Thoracic aorta (tissue), 2 donors: ENCODE results near the gene OR6C76. TPM values are rescaled to one million over a fixed set of nuclear protein-coding genes. Genes with fewer than 3 reads are reported as not detected.

ENCODE experiments used
- ATAC-seq: fragments of 150-250 bp; one replicate; pipeline ENCODE4 v1.8.0; 2017; ENCODE audit warnings: low read depth; ENCODE audit not compliant: insufficient number of reproducible peaks, low FRiP score
- DNase-seq: peaks from one replicate; pipeline ENCODE4 v3.0.0-alpha.2; 2020; ENCODE audit warnings: low spot score
- H3K27ac ChIP-seq, 2 donors: fragments of 200-600 bp; sonication (generic); 1 replicate in 1 of 2; 2 replicates in 1 of 2; pipeline ENCODE4 v1.5.1; 2016; ENCODE audit warnings: mild to moderate bottlenecking in 2 of 2, moderate library complexity in 2 of 2
- H3K27me3 ChIP-seq: fragments of 200-600 bp; sonication (generic); replicated peaks from 2 replicates; pipeline ENCODE4 v1.6.0; 2016; ENCODE audit warnings: mild to moderate bottlenecking; ENCODE audit not compliant: insufficient read depth
- H3K36me3 ChIP-seq: fragments of 200-600 bp; sonication (generic); one replicate; pipeline ENCODE4 v1.5.1; 2016
- H3K4me1 ChIP-seq, 2 donors: fragments of 200-600 bp; sonication (generic); 1 replicate in 1 of 2; 2 replicates in 1 of 2; pipeline versions ENCODE4 v1.5.1 to v1.6.0; 2016; ENCODE audit warnings: low read depth in 2 of 2, mild to moderate bottlenecking in 1 of 2; ENCODE audit not compliant: control insufficient read depth in 1 of 2
- H3K4me3 ChIP-seq: fragments of 200-600 bp; sonication (generic); 2 replicates; pipeline ENCODE4 v1.5.1; 2016; ENCODE audit warnings: mild to moderate bottlenecking
- H3K9me3 ChIP-seq: fragments of 200-600 bp; sonication (generic); 2 replicates; pipeline ENCODE4 v1.5.1; 2016
- total RNA-seq, 2 donors: library from RNA; depleted of rRNA; stranded (reverse); fragments of >200 nt; gene quantifications; one replicate each; pipeline versions ENCODE4 v1.1.0 to v1.2.3, GENCODE V29; 2016
- TF ChIP-seq, protein P1 (sequence below): fragments of 200-600 bp; sonication (generic); IDR thresholded peaks from one replicate; pipeline ENCODE4 v1.5.1; 2019; ENCODE audit warnings: antibody characterized with exemption

Gene OR6C76
- total RNA-seq, result not detected

DNA sequence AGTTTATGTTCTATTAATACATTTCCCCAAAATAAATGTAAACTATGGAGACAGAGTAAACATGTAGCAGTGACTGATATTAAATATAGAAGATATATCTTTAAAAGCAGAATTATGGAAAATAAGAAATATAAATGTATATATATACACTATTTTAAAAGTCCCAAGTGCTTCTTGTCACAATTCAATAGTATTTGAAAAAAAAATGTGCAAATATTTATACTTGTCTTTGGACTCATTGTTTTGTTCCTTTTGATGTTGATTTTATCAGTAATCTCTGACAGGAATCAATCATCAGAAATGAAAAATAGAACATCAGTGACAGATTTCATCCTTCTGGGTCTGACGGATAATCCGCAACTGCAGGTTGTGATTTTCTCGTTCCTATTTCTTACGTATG is at the start of gene OR6C76:
OR6C76 (plus strand) TSS at position 301 of the 400 bp plus-strand sequence; CDS start at position 301, 0 bp downstream.
- no peaks in the 10 kb centered on the region for H3K9me3 ChIP-seq
- H3K36me3 ChIP-seq, result no peaks in the 10 kb centered on the region
- ATAC-seq (no peak), DNase-seq (no peak)
- H3K4me3 ChIP-seq, result no peak within 1 kb of the TSS
- TF ChIP-seq, protein P1, sequence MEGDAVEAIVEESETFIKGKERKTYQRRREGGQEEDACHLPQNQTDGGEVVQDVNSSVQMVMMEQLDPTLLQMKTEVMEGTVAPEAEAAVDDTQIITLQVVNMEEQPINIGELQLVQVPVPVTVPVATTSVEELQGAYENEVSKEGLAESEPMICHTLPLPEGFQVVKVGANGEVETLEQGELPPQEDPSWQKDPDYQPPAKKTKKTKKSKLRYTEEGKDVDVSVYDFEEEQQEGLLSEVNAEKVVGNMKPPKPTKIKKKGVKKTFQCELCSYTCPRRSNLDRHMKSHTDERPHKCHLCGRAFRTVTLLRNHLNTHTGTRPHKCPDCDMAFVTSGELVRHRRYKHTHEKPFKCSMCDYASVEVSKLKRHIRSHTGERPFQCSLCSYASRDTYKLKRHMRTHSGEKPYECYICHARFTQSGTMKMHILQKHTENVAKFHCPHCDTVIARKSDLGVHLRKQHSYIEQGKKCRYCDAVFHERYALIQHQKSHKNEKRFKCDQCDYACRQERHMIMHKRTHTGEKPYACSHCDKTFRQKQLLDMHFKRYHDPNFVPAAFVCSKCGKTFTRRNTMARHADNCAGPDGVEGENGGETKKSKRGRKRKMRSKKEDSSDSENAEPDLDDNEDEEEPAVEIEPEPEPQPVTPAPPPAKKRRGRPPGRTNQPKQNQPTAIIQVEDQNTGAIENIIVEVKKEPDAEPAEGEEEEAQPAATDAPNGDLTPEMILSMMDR, result no peak
- no peaks in the 10 kb centered on the region for H3K27me3 ChIP-seq
- no peaks in the 10 kb centered on the region for H3K4me1 ChIP-seq
- H3K27ac ChIP-seq, result no peak within 1 kb of the TSS

GRCh38 chr12:55385891-55386290 is 40.2 kb upstream of the OR6C76 start:
- Histone ChIP-seq H3K27ac (no peak overlapping the region), H3K9me3 (no peaks in the 10 kb centered on the region), H3K36me3 (no peaks in the 10 kb centered on the region), H3K27me3 (no peaks in the 10 kb centered on the region), H3K4me1 (no peaks in the 10 kb centered on the region), H3K4me3 (no peak overlapping the region)
- no peak for DNase-seq
- no peak for ATAC-seq
- TF ChIP-seq, protein P1, result no peak

GRCh38 chr12:55392032-55392795 is 33.8 kb upstream of the OR6C76 start:
- Histone ChIP-seq H3K9me3 (no peaks in the 10 kb centered on the region), H3K4me3 (no peak overlapping the region), H3K27me3 (no peaks in the 10 kb centered on the region), H3K4me1 (no peaks in the 10 kb centered on the region), H3K27ac (no peak overlapping the region), H3K36me3 (no peaks in the 10 kb centered on the region)
- TF ChIP-seq, protein P1, result no peak
- ATAC-seq (no peak), DNase-seq (no peak)

- Histone ChIP-seq H3K4me1 (no peaks in the 10 kb centered on the region), H3K27me3 (no peaks in the 10 kb centered on the region), H3K9me3 (no peaks in the 10 kb centered on the region), H3K36me3 (no peaks in the 10 kb centered on the region), H3K27ac (no peak overlapping the region), H3K4me3 (no peak overlapping the region)
- TF ChIP-seq, protein P1, result no peak
- ATAC-seq (no peak), DNase-seq (no peak)
Measured at GRCh38 chr12:55396326-55396725, 29.7 kb upstream of the OR6C76 start.

DNA sequence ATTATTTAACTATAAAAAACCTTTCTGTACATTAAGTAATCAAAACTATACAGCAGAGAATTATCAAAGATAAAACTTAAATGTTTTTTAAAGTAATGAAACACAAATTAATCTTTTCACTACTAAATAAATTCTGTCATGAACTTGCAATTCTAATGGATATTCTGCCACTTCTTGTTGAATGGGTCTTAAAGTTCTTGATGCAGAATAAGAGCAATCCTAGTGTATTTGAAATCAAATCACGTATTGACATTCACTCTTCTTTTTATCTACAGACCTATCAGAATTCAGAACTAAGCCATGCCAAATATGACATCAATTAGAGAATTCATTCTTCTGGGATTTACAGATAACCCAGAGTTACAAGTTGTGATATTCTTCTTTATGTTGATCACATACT is 25.8 kb upstream of the OR6C76 start, which contains the start of gene OR6C65:
OR6C65 (plus strand) TSS at position 301 of the 400 bp plus-strand sequence; CDS start at position 301, 0 bp downstream.
- H3K27me3 ChIP-seq, result no peaks in the 10 kb centered on the region
- H3K27ac ChIP-seq, result no peak within 1 kb of the TSS
- TF ChIP-seq, protein P1, result no peak

More for the DNA sequence above, 25.8 kb upstream of the OR6C76 start, which contains the start of gene OR6C65:
- Histone ChIP-seq H3K4me3 (no peak within 1 kb of the TSS), H3K4me1 (no peaks in the 10 kb centered on the region), H3K9me3 (no peaks in the 10 kb centered on the region), H3K36me3 (no peaks in the 10 kb centered on the region)
- ATAC-seq, result no peak
- DNase-seq, result no peak
